ENCODE data around the gene RGL1.

GRCh38 chr1:183909672-183910071 is 104.8 kb downstream of the RGL1 start:
- no peak for TF ChIP-seq POLR2A (IDR thresholded peaks at IDR 0.05)
- TF ChIP-seq, protein P1, sequence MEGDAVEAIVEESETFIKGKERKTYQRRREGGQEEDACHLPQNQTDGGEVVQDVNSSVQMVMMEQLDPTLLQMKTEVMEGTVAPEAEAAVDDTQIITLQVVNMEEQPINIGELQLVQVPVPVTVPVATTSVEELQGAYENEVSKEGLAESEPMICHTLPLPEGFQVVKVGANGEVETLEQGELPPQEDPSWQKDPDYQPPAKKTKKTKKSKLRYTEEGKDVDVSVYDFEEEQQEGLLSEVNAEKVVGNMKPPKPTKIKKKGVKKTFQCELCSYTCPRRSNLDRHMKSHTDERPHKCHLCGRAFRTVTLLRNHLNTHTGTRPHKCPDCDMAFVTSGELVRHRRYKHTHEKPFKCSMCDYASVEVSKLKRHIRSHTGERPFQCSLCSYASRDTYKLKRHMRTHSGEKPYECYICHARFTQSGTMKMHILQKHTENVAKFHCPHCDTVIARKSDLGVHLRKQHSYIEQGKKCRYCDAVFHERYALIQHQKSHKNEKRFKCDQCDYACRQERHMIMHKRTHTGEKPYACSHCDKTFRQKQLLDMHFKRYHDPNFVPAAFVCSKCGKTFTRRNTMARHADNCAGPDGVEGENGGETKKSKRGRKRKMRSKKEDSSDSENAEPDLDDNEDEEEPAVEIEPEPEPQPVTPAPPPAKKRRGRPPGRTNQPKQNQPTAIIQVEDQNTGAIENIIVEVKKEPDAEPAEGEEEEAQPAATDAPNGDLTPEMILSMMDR (IDR thresholded peaks at IDR 0.05), result no peak
